Measurements from ENCODE around the gene BCL7A.

The BCL7A gene

GRCh38 chr12:122072031-122072970 lies 50.6 kb downstream of the BCL7A start:
- H3K4me3 ChIP-seq (ENCODE audit: low read depth, low read length) = no peak overlapping the region
- no peak for TF ChIP-seq CTCF (IDR thresholded peaks at IDR 0.05; ENCODE audit: borderline replicate concordance, insufficient read depth, low read depth, low read length)

GRCh38 chr12:122073815-122074214 lies 52.1 kb downstream of the BCL7A start:
- H3K4me3 ChIP-seq (ENCODE audit: low read depth, low read length) = no peak overlapping the region
- no peak for TF ChIP-seq CTCF (IDR thresholded peaks at IDR 0.05; ENCODE audit: borderline replicate concordance, insufficient read depth, low read depth, low read length)

- TF ChIP-seq CTCF (IDR thresholded peaks at IDR 0.05; ENCODE audit: borderline replicate concordance, insufficient read depth, low read depth, low read length) = no peak
Observed at GRCh38 chr12:122076743-122077495, 55.2 kb downstream of the BCL7A start.

GRCh38 chr12:122078141-122079032 lies 56.7 kb downstream of the BCL7A start, which contains the start of gene MLXIP:
Gene MLXIP (plus strand): TSS chr12:122078756. CDS start chr12:122078854, 98 bp downstream.
- no peak for TF ChIP-seq CTCF (IDR thresholded peaks at IDR 0.05; ENCODE audit: borderline replicate concordance, insufficient read depth, low read depth, low read length)
- peak within 1 kb of the TSS; percentile 65 for H3K4me3 ChIP-seq (ENCODE audit: low read depth, low read length)

More at GRCh38 chr12:122076743-122077495, 55.2 kb downstream of the BCL7A start:
- no peak overlapping the region for H3K4me3 ChIP-seq (ENCODE audit: low read depth, low read length)

- peak overlapping the region; percentile 65 for H3K4me3 ChIP-seq (ENCODE audit: low read depth, low read length)
- no peak for TF ChIP-seq CTCF (IDR thresholded peaks at IDR 0.05; ENCODE audit: borderline replicate concordance, insufficient read depth, low read depth, low read length)
Observed at GRCh38 chr12:122079033-122079531, 57.4 kb downstream of the BCL7A start.

GRCh38 chr12:122079532-122080081 lies 57.9 kb downstream of the BCL7A start:
- H3K4me3 ChIP-seq (ENCODE audit: low read depth, low read length) = peak overlapping the region; percentile 65
- TF ChIP-seq CTCF (IDR thresholded peaks at IDR 0.05; ENCODE audit: borderline replicate concordance, insufficient read depth, low read depth, low read length) = no peak

Data from GM12875 (cell line).